SK-N-SH treated with all-trans-retinoic acid at 6 μM for 48 hours (cell line): ENCODE data around the gene RASGEF1C.

ENCODE experiments used
- ATAC-seq: fragments of 200-7000 bp; cut with Tn5 transposase; 3 replicates; pipeline ENCODE4 v1.9.1; 2020; ENCODE audit warnings: mild to moderate bottlenecking, moderate library complexity
- ARNTL ChIP-seq: fragments of 450-650 bp; formaldehyde crosslinking; IDR thresholded peaks from 2 replicates; pipeline ENCODE4 v1.5.0; 2020; ENCODE audit warnings: low read depth, mild to moderate bottlenecking, moderate library complexity, borderline replicate concordance
- BACH2 ChIP-seq: fragments of 250-450 bp; sonication (Bioruptor Pico); IDR thresholded peaks from 2 replicates; pipeline ENCODE4 v1.9.0; 2021; ENCODE audit warnings: mild to moderate bottlenecking, borderline replicate concordance
- CREB5 ChIP-seq: fragments of 250-450 bp; sonication (Bioruptor Pico); IDR thresholded peaks from 2 replicates; pipeline ENCODE4 v1.5.1; 2020; ENCODE audit warnings: low read depth, mild to moderate bottlenecking, moderate library complexity
- CSDC2 ChIP-seq: fragments of 250-450 bp; sonication (Bioruptor Pico); IDR thresholded peaks from 2 replicates; pipeline ENCODE4 v1.5.0; 2020; ENCODE audit warnings: mild to moderate bottlenecking, moderate library complexity
- CSRNP3 ChIP-seq: fragments of 250-450 bp; sonication (Bioruptor Pico); IDR thresholded peaks from 2 replicates; pipeline ENCODE4 v1.5.1; 2021; ENCODE audit warnings: mild to moderate bottlenecking, moderate library complexity
- ESRRG ChIP-seq: fragments of 250-450 bp; sonication (Bioruptor Pico); IDR thresholded peaks from 2 replicates; pipeline ENCODE4 v1.6.1; 2021; ENCODE audit warnings: mild to moderate bottlenecking
- GLIS3 ChIP-seq: fragments of 250-450 bp; sonication (Bioruptor Pico); IDR thresholded peaks from 2 replicates; pipeline ENCODE4 v1.5.0; 2020; ENCODE audit warnings: mild to moderate bottlenecking, moderate library complexity
- ISL1 ChIP-seq: fragments of 250-450 bp; sonication (Bioruptor Pico); IDR thresholded peaks from 2 replicates; pipeline ENCODE4 v2.1.2; 2022; ENCODE audit warnings: mild to moderate bottlenecking, moderate library complexity
- OSR1 ChIP-seq: fragments of 250-450 bp; sonication (Bioruptor Pico); IDR thresholded peaks from 2 replicates; pipeline ENCODE4 v1.8.0; 2022; ENCODE audit warnings: moderate library complexity, mild to moderate bottlenecking, inconsistent platforms
- POU6F1 ChIP-seq: fragments of 250-450 bp; sonication (Bioruptor Pico); IDR thresholded peaks from 2 replicates; pipeline ENCODE4 v1.8.0; 2021; ENCODE audit warnings: low read depth, mild to moderate bottlenecking, moderate library complexity, borderline replicate concordance
- PPARA ChIP-seq: fragments of 250-450 bp; sonication (Bioruptor Pico); IDR thresholded peaks from 2 replicates; pipeline ENCODE4 v1.5.0; 2020; ENCODE audit warnings: mild to moderate bottlenecking, borderline replicate concordance
- RARB ChIP-seq: fragments of 250-450 bp; sonication (Bioruptor Pico); IDR thresholded peaks from 2 replicates; pipeline ENCODE4 v1.8.0; 2021; ENCODE audit warnings: mild to moderate bottlenecking, moderate library complexity
- TCF4 ChIP-seq: fragments of 250-450 bp; sonication (Bioruptor Pico); IDR thresholded peaks from 2 replicates; pipeline ENCODE4 v1.8.0; 2021; ENCODE audit warnings: mild to moderate bottlenecking, moderate library complexity, borderline replicate concordance
- TOX ChIP-seq: fragments of 250-450 bp; sonication (Bioruptor Pico); IDR thresholded peaks from 2 replicates; pipeline ENCODE4 v1.8.0; 2021; ENCODE audit warnings: mild to moderate bottlenecking, moderate library complexity, borderline replicate concordance
- ZC3H10 ChIP-seq: fragments of 250-450 bp; sonication (Bioruptor Pico); IDR thresholded peaks from 2 replicates; pipeline ENCODE4 v1.5.1; 2021; ENCODE audit warnings: mild to moderate bottlenecking, moderate library complexity
- ZFP3 ChIP-seq: fragments of 250-450 bp; sonication (Bioruptor Pico); IDR thresholded peaks from 2 replicates; pipeline ENCODE4 v1.5.0; 2020; ENCODE audit warnings: mild to moderate bottlenecking, moderate library complexity
- ZNF565 ChIP-seq: fragments of 450-650 bp; formaldehyde crosslinking; conservative IDR thresholded peaks from 2 replicates; pipeline ENCODE4 v1.5.0; 2020; ENCODE audit warnings: low read depth, mild to moderate bottlenecking, moderate library complexity
- ZNF70 ChIP-seq: fragments of 450-650 bp; formaldehyde crosslinking; IDR thresholded peaks from 2 replicates; pipeline ENCODE4 v1.5.0; 2020; ENCODE audit warnings: mild to moderate bottlenecking, moderate library complexity
- ZNF8 ChIP-seq: fragments of 450-650 bp; formaldehyde crosslinking; IDR thresholded peaks from 2 replicates; pipeline ENCODE4 v1.5.0; 2020; ENCODE audit warnings: mild to moderate bottlenecking, moderate library complexity

Gene RASGEF1C

DNA sequence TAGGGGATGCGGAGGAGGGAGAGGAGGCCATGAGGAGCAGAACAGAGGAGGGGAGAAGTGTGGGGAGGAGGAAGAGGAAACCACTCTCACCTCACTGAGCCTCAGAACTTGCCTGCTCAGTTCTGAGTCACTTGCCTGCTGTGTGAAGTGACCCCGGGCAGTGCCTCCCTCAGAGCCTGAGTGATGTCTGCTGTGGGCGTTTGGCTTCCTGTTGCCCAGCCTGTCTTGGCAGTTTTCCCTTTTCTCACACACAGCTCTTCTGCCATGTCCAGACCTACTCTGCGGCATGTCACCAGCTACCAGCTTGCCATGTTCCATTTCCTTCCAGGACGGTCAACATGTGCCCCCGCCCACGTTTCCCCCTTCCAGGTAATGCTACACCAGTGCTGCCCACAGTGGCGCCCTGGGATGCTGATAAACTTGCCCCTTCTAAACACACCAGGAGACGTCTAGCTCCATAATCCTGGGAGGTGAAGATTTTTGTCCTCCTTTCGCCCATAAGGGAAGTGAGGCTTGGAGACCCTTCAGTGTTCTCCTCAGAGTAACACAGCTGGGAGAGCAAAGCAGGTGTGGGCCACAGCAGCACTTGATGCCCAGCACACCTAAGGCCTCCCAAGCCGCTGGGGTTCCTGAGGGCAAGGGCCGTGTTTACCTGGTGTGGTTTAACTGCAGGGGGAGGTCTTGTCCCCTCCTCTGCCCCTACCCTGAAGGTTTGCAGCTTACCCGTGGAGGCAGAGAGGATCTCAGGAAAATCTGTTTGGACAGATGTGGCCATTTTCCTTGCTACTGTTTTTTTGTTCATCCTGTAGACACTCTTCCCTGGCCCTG is 73.7 kb downstream of the RASGEF1C start (continued):
- TF ChIP-seq POU6F1 (CRISPR knock-in tag) (no peak), ZNF8 (CRISPR knock-in tag) (no peak), BACH2 (no peak), ZC3H10 (CRISPR knock-in tag) (no peak)

GRCh38 chr5:180133971-180134508 is 75.0 kb downstream of the RASGEF1C start:
- no peak for ATAC-seq
- TF ChIP-seq TOX (CRISPR knock-in tag) = no peak
- TF ChIP-seq ARNTL (CRISPR knock-in tag) = no peak
- no peak for TF ChIP-seq CREB5 (CRISPR knock-in tag)
- TF ChIP-seq BACH2 = no peak
- TF ChIP-seq ISL1 (CRISPR knock-in tag) = no peak
- TF ChIP-seq CSDC2 (CRISPR knock-in tag) = no peak
- no peak for TF ChIP-seq ZNF70
- no peak for TF ChIP-seq OSR1 (CRISPR knock-in tag)
- TF ChIP-seq ESRRG (CRISPR knock-in tag) = no peak
- no peak for TF ChIP-seq CSRNP3 (CRISPR knock-in tag)
- TF ChIP-seq GLIS3 (CRISPR knock-in tag) = no peak
- TF ChIP-seq TCF4 (CRISPR knock-in tag) = no peak
- no peak for TF ChIP-seq ZFP3 (CRISPR knock-in tag)
- TF ChIP-seq POU6F1 (CRISPR knock-in tag) = no peak
- no peak for TF ChIP-seq ZNF565 (CRISPR knock-in tag)
- TF ChIP-seq RARB (CRISPR knock-in tag) = no peak

GRCh38 chr5:180133551-180133950 is 75.5 kb downstream of the RASGEF1C start:
- no peak for ATAC-seq
- no peak for TF ChIP-seq RARB (CRISPR knock-in tag)
- no peak for TF ChIP-seq CREB5 (CRISPR knock-in tag)
- no peak for TF ChIP-seq ZC3H10 (CRISPR knock-in tag)

DNA sequence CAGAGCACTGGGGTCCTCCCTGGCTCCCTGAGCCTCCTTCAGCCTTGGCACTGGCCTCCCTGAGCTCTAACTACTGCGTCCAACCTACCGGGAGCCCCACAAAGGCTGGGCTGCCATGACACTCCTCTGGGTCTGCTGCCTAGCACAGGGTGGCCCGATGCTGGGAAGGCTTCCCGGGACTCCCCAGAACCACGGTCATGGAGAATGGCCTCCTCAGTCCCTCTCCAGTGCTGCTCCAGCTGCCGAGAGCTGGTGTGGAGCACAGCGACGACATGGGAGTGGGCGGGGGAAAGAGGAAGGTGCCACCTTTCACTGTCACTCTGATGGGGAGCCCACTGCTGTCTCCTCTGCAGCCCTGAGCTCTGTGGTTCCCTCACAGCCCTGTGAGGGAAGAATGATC is 76.0 kb downstream of the RASGEF1C start:
- ATAC-seq = no peak
- TF ChIP-seq CSDC2 (CRISPR knock-in tag) = no peak
- TF ChIP-seq CREB5 (CRISPR knock-in tag) = no peak
- no peak for TF ChIP-seq PPARA
- TF ChIP-seq ISL1 (CRISPR knock-in tag) = no peak
- TF ChIP-seq, all 23 proteins: peak for 0
